ENCODE measurements around the gene ASB16. TPM values are rescaled to one million over a fixed set of nuclear protein-coding genes. Genes with fewer than 3 reads are reported as not detected.
"Not testable (repeated sequence)": the region's sequence is repeated elsewhere in the genome, so short reads cannot be mapped to it uniquely, and the experiment has no call there.

ASB16 gene
- total and polyA plus RNA-seq, 11 donors = 1.5 to 71.1 (median 12.8) TPM

- intact Hi-C loops (cut with DNase I) = no loop called here
- TF ChIP-seq POLR2A (IDR thresholded peaks at IDR 0.05) = no peak
- TF ChIP-seq, protein P1, sequence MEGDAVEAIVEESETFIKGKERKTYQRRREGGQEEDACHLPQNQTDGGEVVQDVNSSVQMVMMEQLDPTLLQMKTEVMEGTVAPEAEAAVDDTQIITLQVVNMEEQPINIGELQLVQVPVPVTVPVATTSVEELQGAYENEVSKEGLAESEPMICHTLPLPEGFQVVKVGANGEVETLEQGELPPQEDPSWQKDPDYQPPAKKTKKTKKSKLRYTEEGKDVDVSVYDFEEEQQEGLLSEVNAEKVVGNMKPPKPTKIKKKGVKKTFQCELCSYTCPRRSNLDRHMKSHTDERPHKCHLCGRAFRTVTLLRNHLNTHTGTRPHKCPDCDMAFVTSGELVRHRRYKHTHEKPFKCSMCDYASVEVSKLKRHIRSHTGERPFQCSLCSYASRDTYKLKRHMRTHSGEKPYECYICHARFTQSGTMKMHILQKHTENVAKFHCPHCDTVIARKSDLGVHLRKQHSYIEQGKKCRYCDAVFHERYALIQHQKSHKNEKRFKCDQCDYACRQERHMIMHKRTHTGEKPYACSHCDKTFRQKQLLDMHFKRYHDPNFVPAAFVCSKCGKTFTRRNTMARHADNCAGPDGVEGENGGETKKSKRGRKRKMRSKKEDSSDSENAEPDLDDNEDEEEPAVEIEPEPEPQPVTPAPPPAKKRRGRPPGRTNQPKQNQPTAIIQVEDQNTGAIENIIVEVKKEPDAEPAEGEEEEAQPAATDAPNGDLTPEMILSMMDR (IDR thresholded peaks at IDR 0.05) = no peak
- peak overlapping the region; percentile 44 to 89 (median 83) for H3K27ac ChIP-seq
- peak in 1 of 5 donors; percentile 39 for DNase-seq
- H3K36me3 ChIP-seq = no peaks in the 10 kb centered on the region
- 25 to 30% (median 29%) methylated on average over 2 of the region's 2 CpGs for WGBS, 4 donors
- H3K4me3 ChIP-seq = no peak overlapping the region
- peak; percentile 71 to 86 (median 78) for ATAC-seq
- H3K27me3 ChIP-seq = no peaks in the 10 kb centered on the region
- no peaks in the 10 kb centered on the region for H3K9me3 ChIP-seq
- H3K4me1 ChIP-seq = peaks cover 0 to 38% (median 22%) of the 10 kb centered on the region in 12 donors
These were observed 23.8 kb upstream of the ASB16 start for GRCh38 chr17:44146375-44147346.

DNA sequence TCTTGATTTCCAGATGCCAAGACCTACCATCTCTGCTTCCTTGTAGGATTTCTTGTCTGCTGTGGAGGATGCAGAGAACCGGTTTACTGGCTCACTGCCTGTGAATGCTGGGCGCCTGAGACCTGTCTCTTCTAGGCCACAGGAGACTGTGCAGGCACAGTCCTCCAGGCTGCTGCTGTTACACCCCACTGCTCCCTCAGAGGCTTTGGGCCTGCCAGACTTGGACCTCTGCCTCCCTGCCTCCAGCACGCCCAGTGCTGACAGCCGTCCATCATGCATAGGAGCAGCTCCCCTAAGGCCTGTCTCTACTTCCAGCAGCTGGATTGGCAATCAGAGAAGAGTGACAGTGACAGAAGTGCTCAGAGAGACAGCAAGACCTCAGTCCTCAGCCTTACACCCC, 22.7 kb upstream of the ASB16 start:
- TF ChIP-seq POLR2A (IDR thresholded peaks at IDR 0.05) = no peak
- TF ChIP-seq, protein P1 (IDR thresholded peaks at IDR 0.05) = no peak
- DNase-seq (peak in 3 of 5 donors; percentile 10 to 73 (median 55)), ATAC-seq (peak; percentile 18 to 61 (median 54))
- H3K4me3 ChIP-seq = no peak overlapping the region
- H3K27me3 ChIP-seq = no peaks in the 10 kb centered on the region
- no peaks in the 10 kb centered on the region for H3K36me3 ChIP-seq
- no peaks in the 10 kb centered on the region for H3K9me3 ChIP-seq
- peaks cover 0 to 36% (median 14%) of the 10 kb centered on the region in 12 donors for H3K4me1 ChIP-seq
- intact Hi-C loops (cut with DNase I) = loop anchor here in 1 of 10 donors (2.0 kb wide), 1 partner anchor 19 kb away; no protein-coding TSS in a partner anchor
- H3K27ac ChIP-seq = peak overlapping the region in 11 of 12 donors; percentile 47 to 89 (median 83)
- WGBS, 4 donors = 48 to 72% (median 58%) methylated on average over 4 of the region's 4 CpGs

GRCh38 chr17:44149066-44149465, 21.4 kb upstream of the ASB16 start:
- WGBS, 4 donors = 95 to 99% (median 97%) methylated on average over 3 of the region's 3 CpGs
- ATAC-seq, H3K27me3 ChIP-seq, H3K9me3 ChIP-seq, H3K36me3 ChIP-seq, H3K4me3 ChIP-seq, H3K27ac ChIP-seq, DNase-seq: not testable (repeated sequence)
- peaks cover 0 to 36% (median 14%) of the 10 kb centered on the region in 12 donors for H3K4me1 ChIP-seq
- intact Hi-C loops (cut with DNase I) = loop anchor here in 1 of 10 donors (2.0 kb wide), 1 partner anchor 18 kb away; no protein-coding TSS in a partner anchor

DNA sequence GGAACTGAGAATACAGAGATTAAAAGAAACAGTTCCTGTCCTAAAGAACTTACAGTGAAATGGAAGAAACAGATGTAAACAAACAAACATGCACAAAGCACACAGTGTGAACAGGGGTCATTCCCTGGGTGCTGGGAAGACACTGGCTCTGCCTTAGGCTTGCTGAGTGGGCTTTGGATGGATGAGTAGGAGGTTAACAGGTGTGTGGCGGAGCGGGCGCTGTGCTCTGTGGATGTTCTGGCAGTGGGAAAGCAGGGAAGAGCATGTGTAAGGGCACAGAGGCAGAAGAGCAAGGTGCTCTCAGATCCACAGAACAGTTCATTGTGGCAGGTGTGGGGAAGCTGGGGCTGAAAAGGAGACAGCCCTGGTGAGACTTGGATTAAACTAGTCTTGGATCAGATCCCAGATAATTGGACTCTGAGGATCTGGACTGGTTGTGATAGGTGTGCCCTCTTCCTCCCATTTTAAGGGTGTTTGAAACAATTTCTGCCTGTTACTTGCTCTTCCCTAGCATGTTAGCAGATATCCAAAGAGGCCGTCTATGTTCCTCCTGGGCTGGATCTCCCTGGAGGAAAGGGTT, 20.7 kb upstream of the ASB16 start:
- intact Hi-C loops (cut with DNase I) = loop anchor here in 1 of 10 donors (2.0 kb wide), 1 partner anchor 17 kb away; no protein-coding TSS in a partner anchor

More for the DNA sequence above, 20.7 kb upstream of the ASB16 start:
- Histone ChIP-seq H3K27ac (no peak overlapping the region), H3K27me3 (no peaks in the 10 kb centered on the region), H3K4me1 (peaks cover 0 to 33% (median 14%) of the 10 kb centered on the region in 12 donors), H3K36me3 (no peaks in the 10 kb centered on the region), H3K4me3 (no peak overlapping the region), H3K9me3 (no peaks in the 10 kb centered on the region)
- ATAC-seq (no peak), DNase-seq (no peak)
- TF ChIP-seq, protein P1 (IDR thresholded peaks at IDR 0.05) = no peak
- TF ChIP-seq POLR2A (IDR thresholded peaks at IDR 0.05) = no peak
- 90 to 97% (median 95%) methylated on average over 4 of the region's 4 CpGs for WGBS, 4 donors
